GM21423 (cell line): Measurements from ENCODE around the gene SETD1A.
"Not testable (repeated sequence)": the region's sequence is repeated elsewhere in the genome, so short reads cannot be mapped to it uniquely, and the experiment has no call there.

Experiments
- ATAC-seq: cut with Tn5 transposase; IDR thresholded peaks from one replicate; pipeline ENCODE4 v1.9.1; 2021; ENCODE audit warnings: mild to moderate bottlenecking, moderate library complexity; ENCODE audit not compliant: unreplicated experiment

Gene SETD1A

DNA sequence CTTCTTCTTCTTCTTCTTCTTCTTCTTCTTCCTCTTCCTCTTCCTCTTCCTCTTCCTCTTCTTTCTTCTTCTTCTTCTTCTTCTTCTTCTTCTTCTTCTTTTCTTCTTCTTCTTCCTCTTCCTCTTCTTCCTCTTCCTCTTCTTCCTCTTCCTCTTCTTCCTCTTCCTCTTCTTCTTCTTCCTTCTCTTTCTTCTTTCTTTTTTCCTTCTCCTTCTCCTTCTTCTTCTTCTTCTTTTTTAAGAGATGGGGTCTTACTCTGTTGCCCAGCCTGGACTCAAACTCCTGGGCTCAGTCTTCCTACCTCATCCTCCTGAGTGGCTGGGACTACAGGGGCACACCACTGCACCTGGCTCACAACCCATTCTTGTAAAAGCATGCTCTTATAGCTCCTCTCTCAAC lies 55.7 kb downstream of the SETD1A start:
- ATAC-seq, result not testable (repeated sequence)

DNA sequence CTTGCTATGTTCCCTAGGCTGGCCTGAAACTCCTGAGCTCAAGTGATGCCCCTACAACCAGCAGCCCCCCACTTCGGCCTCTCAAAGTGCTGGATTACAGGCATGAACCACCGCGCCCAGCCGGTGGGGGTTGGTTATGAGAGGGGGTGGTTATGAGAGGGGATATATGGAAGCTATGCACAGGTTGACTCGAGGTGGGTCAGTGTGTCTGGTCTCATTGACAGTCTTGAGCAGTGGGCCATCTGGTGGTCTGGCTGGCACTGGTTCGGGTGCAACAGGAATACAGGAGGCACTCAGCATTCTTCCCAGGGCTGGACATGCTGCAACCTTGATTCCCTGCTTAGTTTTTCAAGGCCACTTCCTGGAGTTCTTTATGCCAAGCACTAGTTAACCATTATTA lies 58.5 kb downstream of the SETD1A start:
- no peak for ATAC-seq

GRCh38 chr16:31017756-31018155 lies 60.2 kb downstream of the SETD1A start:
- not testable (repeated sequence) for ATAC-seq

DNA sequence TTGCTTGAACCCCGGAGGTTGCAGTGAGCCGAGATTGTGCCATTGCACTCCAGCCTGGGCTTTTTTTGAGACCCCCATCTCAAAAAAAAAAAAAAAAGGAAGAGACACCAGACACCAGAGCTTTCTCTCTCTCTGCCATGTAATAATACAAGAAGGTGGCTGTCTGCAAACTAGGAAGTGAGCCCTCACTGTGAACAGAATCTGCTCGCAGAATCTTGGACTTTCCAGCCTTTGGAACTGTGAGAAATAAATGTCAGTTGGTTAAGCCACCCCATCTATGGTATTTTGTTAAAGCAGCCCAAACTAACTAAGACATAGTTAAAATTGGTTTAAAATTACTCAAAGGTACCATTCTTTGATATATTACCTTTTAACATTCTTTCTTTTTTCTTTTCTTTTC lies 63.0 kb downstream of the SETD1A start:
- no peak for ATAC-seq

DNA sequence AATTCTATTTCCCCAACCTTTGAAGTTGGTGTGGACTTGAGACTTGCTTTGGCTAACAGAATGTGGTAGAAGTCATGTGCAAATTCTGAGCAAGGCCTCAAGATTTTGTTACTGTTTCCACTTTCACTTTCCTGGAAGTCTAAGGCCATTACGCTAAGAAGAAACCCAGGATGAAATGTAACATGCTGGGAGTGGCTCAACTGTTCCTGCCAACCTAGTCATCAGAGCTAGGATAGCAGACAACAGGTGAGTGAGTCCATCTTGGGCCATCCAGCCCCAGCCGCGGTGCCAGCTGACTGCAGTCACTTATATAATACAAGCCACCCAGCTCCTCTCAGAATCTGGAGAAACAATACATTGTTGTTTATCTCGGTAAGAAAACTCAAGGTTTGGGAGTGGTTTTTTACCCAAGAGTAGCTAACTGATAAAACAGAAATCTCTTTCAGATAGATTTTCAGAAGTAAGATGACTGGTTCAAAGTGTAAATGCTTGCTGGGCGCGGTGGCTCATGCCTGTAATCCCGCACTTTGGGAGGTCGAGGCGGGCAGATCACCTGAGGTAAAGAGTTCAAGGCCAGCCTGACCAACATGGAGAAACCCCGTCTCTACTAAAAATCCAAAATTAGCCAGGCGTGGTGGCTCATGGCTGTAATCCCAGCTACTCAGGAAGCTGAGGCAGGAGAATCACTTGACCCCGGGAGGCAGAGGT lies 65.1 kb downstream of the SETD1A start:
- ATAC-seq, result no peak

DNA sequence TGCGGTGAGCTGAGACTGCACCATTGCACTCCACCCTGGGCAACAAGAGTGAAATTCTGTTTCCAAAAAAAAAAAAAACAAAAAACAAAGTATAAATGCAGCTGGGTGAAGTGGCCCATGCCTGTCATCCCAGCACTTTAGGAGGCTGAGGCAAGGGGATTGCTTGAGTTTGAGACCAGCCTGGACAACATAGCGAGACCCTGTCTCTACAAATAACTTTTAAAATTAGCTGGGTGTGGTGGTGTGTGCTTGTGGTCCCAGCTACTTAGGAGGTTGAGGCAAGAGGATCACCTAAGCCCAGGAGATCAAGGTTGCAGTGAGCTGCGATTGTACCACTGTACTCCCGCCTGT lies 65.7 kb downstream of the SETD1A start:
- no peak for ATAC-seq

DNA sequence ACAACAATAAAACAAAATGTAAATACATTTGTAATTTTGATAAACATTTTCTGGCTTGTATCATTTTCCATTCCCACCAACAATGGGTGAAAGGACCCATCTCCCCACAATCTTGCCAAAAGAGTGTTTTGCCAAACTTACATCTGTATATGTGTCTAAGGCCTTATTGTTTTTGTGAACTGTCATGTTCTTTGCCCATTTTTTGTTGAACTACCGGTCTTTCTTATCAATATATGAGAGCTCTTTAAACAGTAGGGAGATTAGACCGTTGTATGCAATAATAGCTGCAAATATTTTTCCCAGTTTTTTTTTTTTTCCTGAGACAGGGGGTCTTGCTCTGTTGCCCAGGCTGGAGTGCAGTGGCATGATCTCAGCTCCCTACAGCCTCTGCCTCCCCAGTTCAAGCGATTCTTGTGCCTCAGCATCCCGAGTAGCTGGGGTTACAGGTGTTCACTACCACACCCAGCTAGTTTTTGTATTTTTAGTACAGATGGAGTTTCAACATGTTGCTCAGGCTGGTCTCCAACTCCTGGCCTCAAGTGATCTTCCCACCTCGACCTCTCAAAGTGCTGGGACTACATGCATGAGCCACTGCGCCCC lies 66.2 kb downstream of the SETD1A start:
- ATAC-seq, result no peak

DNA sequence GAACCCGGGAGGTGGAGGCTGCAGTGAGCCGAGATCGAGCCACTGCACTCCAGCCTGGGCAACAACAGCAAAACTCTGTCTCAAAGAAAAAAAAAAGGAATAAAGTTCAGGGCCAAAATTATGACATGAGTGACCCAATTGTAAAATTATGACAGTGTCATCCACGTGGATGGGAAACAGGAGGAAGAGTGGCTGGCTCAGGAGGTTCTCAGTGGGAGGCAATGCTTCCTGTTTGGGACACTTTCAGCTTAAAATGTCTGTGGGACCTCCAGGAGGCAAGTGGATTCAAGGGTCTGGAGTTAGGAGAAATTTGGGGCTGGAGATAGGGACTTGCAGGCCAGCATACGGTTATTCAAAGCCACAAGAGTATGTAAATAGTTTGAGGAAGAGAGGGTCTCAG lies 67.8 kb downstream of the SETD1A start:
- ATAC-seq, result no peak

- ATAC-seq, result no peak
Observed at GRCh38 chr16:31029272-31029671, 71.7 kb downstream of the SETD1A start.

- ATAC-seq, result no peak
Observed at GRCh38 chr16:31031276-31031675, 73.7 kb downstream of the SETD1A start.

DNA sequence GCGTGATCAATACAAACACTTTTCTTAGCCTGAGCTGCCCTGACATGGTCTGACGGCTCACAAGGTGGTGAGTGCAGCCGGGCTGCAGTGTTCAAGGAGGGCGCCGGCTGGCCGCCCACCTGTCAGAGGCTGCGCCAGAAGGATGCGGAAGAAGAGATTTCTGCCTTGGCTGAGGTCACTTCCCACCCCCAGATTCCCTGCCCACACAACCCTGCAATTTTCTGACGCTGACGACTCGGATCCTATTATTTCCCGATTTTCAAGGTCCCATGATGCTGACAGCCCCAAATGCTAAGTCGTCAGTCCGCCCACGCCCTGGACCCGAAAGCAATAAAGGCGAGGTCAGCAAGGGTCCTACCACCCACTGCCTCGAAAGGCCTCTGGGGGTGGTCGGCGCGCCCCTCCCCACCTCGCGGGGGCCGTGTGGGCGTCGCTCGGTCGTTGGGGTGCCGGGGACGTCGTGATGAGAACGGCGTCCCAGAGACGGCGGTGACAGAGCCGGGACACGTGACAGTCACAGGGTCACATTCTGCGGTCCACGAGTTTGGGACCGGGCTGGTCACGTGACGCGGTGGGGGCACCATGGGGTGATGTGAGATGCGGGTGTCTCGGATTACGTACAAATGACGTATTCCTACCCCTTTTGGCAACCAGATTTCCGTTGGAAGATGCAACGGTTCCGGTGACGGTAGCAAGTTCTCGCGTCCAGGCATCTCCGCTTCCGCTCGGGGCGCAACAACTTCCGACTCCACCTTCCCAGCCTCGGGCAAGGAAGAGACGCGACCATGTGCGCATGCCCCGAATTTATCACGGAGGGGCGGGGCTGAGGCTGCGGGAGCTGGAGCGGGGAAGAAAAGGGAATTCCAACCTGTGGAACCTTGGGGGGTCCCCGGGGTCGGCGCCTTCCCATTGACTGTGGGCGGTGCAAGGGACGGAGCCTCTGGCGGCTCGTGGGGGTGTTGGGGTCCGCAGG lies 75.5 kb downstream of the SETD1A start, which contains the start of gene STX4:
STX4 (plus strand) TSS at position 823 of the 973 bp plus-strand sequence. CDS start 248 bp downstream, outside the sequence.
- peak; percentile 79 for ATAC-seq

- ATAC-seq, result peak; percentile 40
Observed at GRCh38 chr16:31033709-31034492, 76.3 kb downstream of the SETD1A start.
